ENCODE data around the gene NRP2.

The NRP2 gene

GRCh38 chr2:205728366-205728765 is 46.1 kb downstream of the NRP2 start:
- FAIRE-seq: no peak

GRCh38 chr2:205730191-205730590 is 47.9 kb downstream of the NRP2 start:
- DNase-seq (ENCODE audit: insufficient read length, low spot score) (no peak), FAIRE-seq (no peak)

More at GRCh38 chr2:205728366-205728765, 46.1 kb downstream of the NRP2 start:
- DNase-seq (ENCODE audit: insufficient read length, low spot score): no peak

GRCh38 chr2:205730701-205731582 is 48.6 kb downstream of the NRP2 start:
- DNase-seq (ENCODE audit: insufficient read length, low spot score) (no peak), FAIRE-seq (no peak)

GRCh38 chr2:205731583-205731981 is 49.3 kb downstream of the NRP2 start:
- DNase-seq (ENCODE audit: insufficient read length, low spot score): no peak
- FAIRE-seq: no peak

GRCh38 chr2:205732314-205732713 is 50.0 kb downstream of the NRP2 start:
- no peak for DNase-seq (ENCODE audit: insufficient read length, low spot score)
- no peak for FAIRE-seq

- DNase-seq (ENCODE audit: insufficient read length, low spot score) (no peak), FAIRE-seq (no peak)
Measured at GRCh38 chr2:205733082-205733481, 50.8 kb downstream of the NRP2 start.

GRCh38 chr2:205733648-205734047 is 51.3 kb downstream of the NRP2 start:
- FAIRE-seq: no peak
- no peak for DNase-seq (ENCODE audit: insufficient read length, low spot score)

- FAIRE-seq: no peak
- DNase-seq (ENCODE audit: insufficient read length, low spot score): peak; percentile 56
Measured at GRCh38 chr2:205734436-205735037, 52.2 kb downstream of the NRP2 start.

- FAIRE-seq (no peak), DNase-seq (ENCODE audit: insufficient read length, low spot score) (no peak)
Measured at GRCh38 chr2:205738117-205738968, 56.0 kb downstream of the NRP2 start.

GRCh38 chr2:205739620-205740019 is 57.3 kb downstream of the NRP2 start:
- DNase-seq (ENCODE audit: insufficient read length, low spot score) (no peak), FAIRE-seq (no peak)

- no peak for FAIRE-seq
- DNase-seq (ENCODE audit: insufficient read length, low spot score): no peak
Measured at GRCh38 chr2:205740381-205740780, 58.1 kb downstream of the NRP2 start.

- FAIRE-seq (no peak), DNase-seq (ENCODE audit: insufficient read length, low spot score) (no peak)
Measured at GRCh38 chr2:205741256-205741978, 59.1 kb downstream of the NRP2 start.

GRCh38 chr2:205743137-205743536 is 60.8 kb downstream of the NRP2 start:
- DNase-seq (ENCODE audit: insufficient read length, low spot score) (no peak), FAIRE-seq (no peak)

GRCh38 chr2:205744074-205744591 is 61.8 kb downstream of the NRP2 start:
- DNase-seq (ENCODE audit: insufficient read length, low spot score): no peak
- no peak for FAIRE-seq

GRCh38 chr2:205745661-205746419 is 63.5 kb downstream of the NRP2 start:
- FAIRE-seq: no peak
- no peak for DNase-seq (ENCODE audit: insufficient read length, low spot score)

GRCh38 chr2:205746420-205746785 is 64.1 kb downstream of the NRP2 start:
- FAIRE-seq (no peak), DNase-seq (ENCODE audit: insufficient read length, low spot score) (no peak)

GRCh38 chr2:205747829-205748386 is 65.6 kb downstream of the NRP2 start:
- no peak for FAIRE-seq
- DNase-seq (ENCODE audit: insufficient read length, low spot score): no peak

- FAIRE-seq (no peak), DNase-seq (ENCODE audit: insufficient read length, low spot score) (no peak)
Measured at GRCh38 chr2:205748639-205749038, 66.3 kb downstream of the NRP2 start.

GRCh38 chr2:205749078-205749477 is 66.8 kb downstream of the NRP2 start:
- FAIRE-seq (no peak), DNase-seq (ENCODE audit: insufficient read length, low spot score) (no peak)
